ENCODE data around the gene MRPS2.

GRCh38 chr9:135492886-135493669 is 7.4 kb upstream of the MRPS2 start:
- TF ChIP-seq CTCF (conservative IDR thresholded peaks at IDR 0.05) (no peak), EZH2 (IDR thresholded peaks at IDR 0.05; ENCODE audit: low read depth) (no peak)
